Measurements from ENCODE around the gene TTPAL.

- TF ChIP-seq CTCF (IDR thresholded peaks at IDR 0.05; ENCODE audit: low read depth, low read length, poor library complexity, severe bottlenecking) (no peak), EZH2phosphoT487 (IDR thresholded peaks at IDR 0.05; ENCODE audit: borderline replicate concordance, low read length) (no peak)
These were observed 10.6 kb upstream of the TTPAL start for GRCh38 chr20:44465001-44465560.

Measured in DOHH2 (cell line).